GM23248 (cell line): ENCODE results near the gene GHRH. TPM values are rescaled to one million over a fixed set of nuclear protein-coding genes. Genes with fewer than 3 reads are reported as not detected.

Experiments
- DNase-seq: peaks from one replicate; pipeline ENCODE4 v3.0.0-alpha.2; 2015
- H2AFZ ChIP-seq: fragments of 200-600 bp; sonication (generic); 2 replicates; pipeline ENCODE4 v1.6.1; 2016; ENCODE audit warnings: antibody characterized with exemption
- H3F3A ChIP-seq: fragments of 200-600 bp; sonication (generic); 2 replicates; pipeline ENCODE4 v1.6.1; 2016; ENCODE audit warnings: mild to moderate bottlenecking, antibody characterized with exemption, mixed run types; ENCODE audit not compliant: insufficient read depth
- H3K27ac ChIP-seq: fragments of 200-600 bp; sonication (generic); 2 replicates; pipeline ENCODE4 v1.5.1; 2016; ENCODE audit warnings: mild to moderate bottlenecking
- H3K27me3 ChIP-seq: fragments of 200-600 bp; sonication (generic); replicated peaks from 2 replicates; pipeline ENCODE4 v1.6.1; 2016; ENCODE audit warnings: mild to moderate bottlenecking; ENCODE audit not compliant: insufficient read depth
- H3K36me3 ChIP-seq: fragments of 200-600 bp; sonication (generic); 2 replicates; pipeline ENCODE4 v1.6.1; 2016; ENCODE audit warnings: low read depth, mild to moderate bottlenecking
- H3K4me1 ChIP-seq: fragments of 200-600 bp; sonication (generic); 2 replicates; pipeline ENCODE4 v1.6.1; 2016; ENCODE audit warnings: mild to moderate bottlenecking; ENCODE audit not compliant: insufficient read depth
- H3K4me2 ChIP-seq: fragments of 200-600 bp; sonication (generic); one replicate; pipeline ENCODE4 v1.6.1; 2016; ENCODE audit warnings: mild to moderate bottlenecking; ENCODE audit not compliant: unreplicated experiment
- H3K4me3 ChIP-seq: fragments of 200-600 bp; sonication (generic); 2 replicates; pipeline ENCODE4 v1.5.1; 2016; ENCODE audit warnings: mild to moderate bottlenecking
- H3K79me2 ChIP-seq: fragments of 200-600 bp; sonication (generic); 2 replicates; pipeline ENCODE4 v1.6.1; 2016; ENCODE audit warnings: mild to moderate bottlenecking; ENCODE audit not compliant: insufficient read depth
- H3K9ac ChIP-seq: fragments of 200-600 bp; sonication (generic); 2 replicates; pipeline ENCODE4 v1.6.1; 2016; ENCODE audit warnings: mild to moderate bottlenecking
- H3K9me2 ChIP-seq: fragments of 200-600 bp; sonication (generic); 2 replicates; pipeline ENCODE4 v1.6.1; 2016; ENCODE audit warnings: mixed run types, mild to moderate bottlenecking, moderate library complexity; ENCODE audit not compliant: insufficient read depth
- H3K9me3 ChIP-seq: fragments of 200-600 bp; sonication (generic); one replicate; pipeline ENCODE4 v1.6.1; 2017; ENCODE audit warnings: low read depth
- H4K20me1 ChIP-seq: fragments of 200-600 bp; sonication (generic); 2 replicates; pipeline ENCODE4 v1.6.0; 2016; ENCODE audit not compliant: insufficient read depth
- EZH2 ChIP-seq: fragments of 200-600 bp; sonication (generic); IDR thresholded peaks from 2 replicates; pipeline ENCODE4 v1.6.1; 2018; ENCODE audit warnings: antibody characterized with exemption, mild to moderate bottlenecking; ENCODE audit not compliant: insufficient read depth, poor library complexity, severe bottlenecking
- EZH2phosphoT487 ChIP-seq: fragments of 200-600 bp; sonication (generic); IDR thresholded peaks from 2 replicates; pipeline ENCODE4 v1.6.1; 2018; ENCODE audit warnings: antibody characterized with exemption, moderate library complexity, mild to moderate bottlenecking, low read depth; ENCODE audit not compliant: insufficient read depth
- WGBS, 2 experiments: methylation state at CpG; one replicate each; pipeline ENCODE4 v1.1.6; 2015 to 2017; ENCODE audit warnings: low lambda C conversion rate in 2 of 2, low coverage in 1 of 2; ENCODE audit errors: missing lambda C conversion rate in 2 of 2; 5-methylcytosine and 5-hydroxymethylcytosine counted together
- in situ Hi-C: fragments of 300-500 bp; cut with MboI; formaldehyde crosslinking; loops from 2 replicates; pipeline ENCODE4 v1.15.0; 2020
- polyA plus RNA-seq: library from polyadenylated mRNA; unstranded; fragments of >200 nt; fragmentation: Nextera tagmentation; extraction: Ambion mirVana; gene quantifications from 2 replicates; pipeline ENCODE4 v1.2.1, GENCODE V29; 2016
- total RNA-seq: library from RNA; depleted of rRNA; stranded (reverse); fragments of >200 nt; shearing (Covaris generic); gene quantifications from 2 replicates; pipeline ENCODE4 v1.2.3, GENCODE V29; 2014

GHRH gene
- total and polyA plus RNA-seq, 2 experiments from 2014 or later, result not detected

DNA sequence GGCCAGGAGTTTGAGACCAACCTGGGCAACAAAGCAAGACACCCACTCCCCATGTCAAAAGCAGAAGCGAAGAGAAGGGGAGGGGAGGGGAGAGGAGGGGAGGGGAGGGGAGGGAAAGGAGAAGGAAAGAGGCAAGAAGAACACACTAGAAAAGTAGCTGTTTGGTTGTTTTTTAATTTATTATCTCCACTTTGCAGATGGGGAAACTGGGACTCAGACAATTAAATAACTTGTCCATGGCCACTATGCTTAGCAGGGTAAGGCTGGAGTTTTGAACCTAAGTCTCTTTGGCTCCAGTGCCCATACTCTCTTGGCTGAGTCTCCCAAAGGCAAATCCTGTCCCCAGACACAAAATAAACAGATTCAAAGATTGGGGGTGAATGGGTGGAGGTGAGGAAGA is 12.4 kb upstream of the GHRH start:
- 92% methylated on average over 1 of the region's 1 CpG; no CpG with 5 or more reads in 1 of the 2 experiments for WGBS, 2 experiments
- in situ Hi-C loops, result loop anchor here (5.0 to 25.0 kb wide), 2 partner anchors 258 to 713 kb away; no protein-coding TSS in a partner anchor
- no peak for DNase-seq

DNA sequence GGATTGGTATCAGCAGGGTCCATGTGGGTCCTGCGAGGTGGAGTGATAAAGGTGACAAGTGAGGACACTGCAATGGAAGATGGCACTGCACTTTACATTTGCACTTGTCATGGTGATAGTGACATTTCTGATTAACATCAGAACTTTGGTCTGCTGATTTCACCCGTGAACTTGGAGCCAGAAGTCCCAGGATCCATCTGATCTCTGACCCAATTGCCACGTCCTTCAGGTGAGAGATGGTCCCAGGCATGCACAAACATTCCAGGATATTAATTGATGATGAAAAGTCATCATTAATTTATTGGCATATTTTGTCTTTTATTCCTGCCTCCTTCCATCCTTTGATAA is 9.8 kb upstream of the GHRH start:
- Histone ChIP-seq H3K79me2 (no peaks in the 10 kb centered on the region), H3K4me3 (no peak overlapping the region), H3K9ac (no peak overlapping the region), H4K20me1 (no peaks in the 10 kb centered on the region), H3F3A (no peaks in the 10 kb centered on the region), H3K36me3 (no peaks in the 10 kb centered on the region), H3K27ac (no peak overlapping the region), H3K27me3 (0 out of 2 replicates have a peak, but pooled peaks cover 3% of the 10 kb centered on the region), H2AFZ (no peak overlapping the region), H3K4me2 (no peak overlapping the region), H3K4me1 (no peaks in the 10 kb centered on the region), H3K9me3 (no peaks in the 10 kb centered on the region), H3K9me2 (no peaks in the 10 kb centered on the region)
- TF ChIP-seq EZH2phosphoT487, result no peak
- TF ChIP-seq EZH2, result no peak
- DNase-seq, result no peak
- 67 to 68% methylated on average over 3 of the region's 3 CpGs for WGBS, 2 experiments
- in situ Hi-C loops, result loop anchor here (5.0 to 25.0 kb wide), 2 partner anchors 261 to 716 kb away; no protein-coding TSS in a partner anchor

More for the DNA sequence above, 12.4 kb upstream of the GHRH start:
- Histone ChIP-seq H3K79me2 (no peaks in the 10 kb centered on the region), H3K9me3 (no peaks in the 10 kb centered on the region), H3K27me3 (no peaks in the 10 kb centered on the region), H3K9ac (no peak overlapping the region), H3K4me3 (no peak overlapping the region), H4K20me1 (no peaks in the 10 kb centered on the region), H3F3A (no peaks in the 10 kb centered on the region), H3K36me3 (no peaks in the 10 kb centered on the region), H3K27ac (no peak overlapping the region), H2AFZ (no peak overlapping the region), H3K9me2 (no peaks in the 10 kb centered on the region), H3K4me2 (no peak overlapping the region), H3K4me1 (peaks cover 8% of the 10 kb centered on the region)
- no peak for TF ChIP-seq EZH2phosphoT487

DNA sequence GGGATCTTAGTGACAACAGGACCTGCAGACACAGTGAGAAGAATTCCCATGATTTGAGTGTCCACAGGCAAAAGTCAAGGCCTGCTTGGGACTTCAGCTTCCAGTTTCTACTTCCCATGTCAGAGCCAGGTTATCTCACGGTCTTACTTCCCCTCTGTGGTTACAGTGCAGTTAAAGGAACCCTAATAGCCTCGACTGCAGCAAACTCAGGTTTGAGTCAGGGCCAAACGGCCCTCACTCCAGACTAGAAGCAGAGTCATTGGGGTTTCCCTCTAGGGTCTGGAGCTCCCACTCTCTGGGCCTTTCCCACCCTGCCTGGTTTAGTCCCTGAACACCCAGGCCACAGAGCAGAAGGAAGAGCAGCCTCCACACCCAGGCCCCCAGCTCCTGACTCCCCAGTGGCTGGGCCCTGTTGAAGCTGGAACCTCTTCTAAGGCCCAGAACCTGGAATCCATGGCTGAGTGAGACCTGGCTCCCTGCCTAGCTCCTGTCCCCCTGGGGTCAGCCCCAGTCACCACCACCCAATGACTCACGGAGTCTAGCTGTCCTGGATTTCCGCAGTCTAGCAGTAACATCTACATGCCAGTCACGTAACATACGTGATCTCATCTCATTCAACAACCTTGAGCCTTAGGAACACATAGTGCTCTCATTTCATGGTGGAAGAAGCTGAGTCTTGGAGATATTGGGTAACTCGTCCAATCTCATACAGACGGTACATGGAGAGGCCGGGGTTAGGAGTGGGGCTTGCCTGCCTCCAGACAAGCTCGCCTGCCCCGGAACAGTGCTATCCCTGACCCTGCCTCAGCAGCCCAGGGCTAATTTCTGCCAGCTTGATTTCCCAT is 9.2 kb upstream of the GHRH start:
- no peak for DNase-seq
- H3K9ac ChIP-seq, result no peak overlapping the region
- H2AFZ ChIP-seq, result no peak overlapping the region
- H3K9me3 ChIP-seq, result no peaks in the 10 kb centered on the region
- H4K20me1 ChIP-seq, result no peaks in the 10 kb centered on the region
- H3K36me3 ChIP-seq, result no peaks in the 10 kb centered on the region
- H3K4me1 ChIP-seq, result no peaks in the 10 kb centered on the region
- H3K9me2 ChIP-seq, result no peaks in the 10 kb centered on the region
- no peak overlapping the region for H3K27ac ChIP-seq
- H3K4me3 ChIP-seq, result no peak overlapping the region
- WGBS, 2 experiments, result 85 to 88% methylated on average over 12 of the region's 12 CpGs
- TF ChIP-seq EZH2 (no peak), EZH2phosphoT487 (no peak)
- in situ Hi-C loops, result loop anchor here (5.0 to 25.0 kb wide), 2 partner anchors 262 to 717 kb away; no protein-coding TSS in a partner anchor
- no peaks in the 10 kb centered on the region for H3F3A ChIP-seq
- H3K79me2 ChIP-seq, result no peaks in the 10 kb centered on the region
- H3K4me2 ChIP-seq, result no peak overlapping the region
- H3K27me3 ChIP-seq, result 0 out of 2 replicates have a peak, but pooled peaks cover 3% of the 10 kb centered on the region

DNA sequence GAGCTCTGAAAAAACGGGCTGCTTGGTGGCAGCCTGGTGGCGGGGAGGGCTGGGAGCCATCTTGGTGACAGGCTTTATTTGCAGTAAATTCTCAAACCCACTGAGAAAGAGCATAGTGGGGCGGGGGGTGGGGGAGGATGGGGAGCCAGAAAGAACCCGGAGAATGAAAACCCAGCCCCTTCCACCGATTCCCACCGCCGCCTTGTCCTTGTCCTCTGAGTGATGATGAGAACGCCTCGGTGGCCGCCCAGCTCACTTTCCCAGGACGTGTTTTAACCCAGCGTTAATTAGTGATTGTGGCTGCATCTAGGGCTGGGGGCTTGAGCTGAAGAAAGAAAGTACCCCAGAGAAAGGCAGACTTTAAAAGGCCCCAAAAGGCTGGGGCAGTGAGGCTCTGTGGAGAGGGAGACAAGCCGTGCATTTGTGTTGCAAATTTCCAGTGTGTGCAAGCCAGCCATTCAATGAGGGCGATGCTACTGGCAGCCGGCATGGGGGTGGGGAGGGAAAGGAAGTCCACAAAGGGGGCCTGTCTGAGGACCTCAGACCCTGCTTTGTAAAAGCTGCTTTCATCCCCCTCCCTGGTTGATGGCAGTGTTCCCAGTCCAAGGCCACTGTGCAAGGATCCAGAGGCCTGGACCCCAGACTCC is 6.2 kb upstream of the GHRH start:
- in situ Hi-C loops, result loop anchor here (25.0 kb wide), 1 partner anchor 720 kb away; no protein-coding TSS in a partner anchor

More for the DNA sequence above, 6.2 kb upstream of the GHRH start:
- no peaks in the 10 kb centered on the region for H4K20me1 ChIP-seq
- TF ChIP-seq EZH2 (no peak), EZH2phosphoT487 (no peak)
- H3K4me3 ChIP-seq, result no peak overlapping the region
- WGBS, 2 experiments, result 63 to 64% methylated on average over 15 of the region's 15 CpGs
- no peak for DNase-seq
- H3K9me3 ChIP-seq, result no peaks in the 10 kb centered on the region
- H3K36me3 ChIP-seq, result no peaks in the 10 kb centered on the region
- H2AFZ ChIP-seq, result no peak overlapping the region
- H3K4me2 ChIP-seq, result no peak overlapping the region
- 0 out of 2 replicates have a peak, but pooled peaks cover 12% of the 10 kb centered on the region for H3K27me3 ChIP-seq
- H3K9ac ChIP-seq, result no peak overlapping the region
- no peaks in the 10 kb centered on the region for H3K4me1 ChIP-seq
- H3K9me2 ChIP-seq, result no peaks in the 10 kb centered on the region
- H3K79me2 ChIP-seq, result no peaks in the 10 kb centered on the region
- no peak overlapping the region for H3K27ac ChIP-seq
- no peaks in the 10 kb centered on the region for H3F3A ChIP-seq
